Fibroblast of villous mesenchyme (primary cell): ENCODE measurements around the gene CNGA3. TPM values are rescaled to one million over a fixed set of nuclear protein-coding genes. Genes with fewer than 3 reads are reported as not detected.
"Not testable (repeated sequence)": the region's sequence is repeated elsewhere in the genome, so short reads cannot be mapped to it uniquely, and the experiment has no call there.

Source experiments
- DNase-seq: peaks from one replicate; pipeline ENCODE4 v3.0.0-alpha.2; 2010; ENCODE audit warnings: low read depth
- H3K4me3 ChIP-seq: 2 replicates; pipeline ENCODE4 v1.5.1; 2011; ENCODE audit warnings: low read depth, mild to moderate bottlenecking, low read length
- total RNA-seq: library from RNA; depleted of rRNA; stranded (reverse); fragments of >200 nt; gene quantifications from 2 replicates; pipeline ENCODE4 v1.2.3, GENCODE V29; 2012
- TF ChIP-seq, protein P1 (sequence below): IDR thresholded peaks from 2 replicates; pipeline ENCODE4 v1.5.1; 2012; ENCODE audit warnings: low read depth, mild to moderate bottlenecking, low read length; ENCODE audit not compliant: insufficient read depth

Gene CNGA3
- total RNA-seq, 1 donor = not detected

DNA sequence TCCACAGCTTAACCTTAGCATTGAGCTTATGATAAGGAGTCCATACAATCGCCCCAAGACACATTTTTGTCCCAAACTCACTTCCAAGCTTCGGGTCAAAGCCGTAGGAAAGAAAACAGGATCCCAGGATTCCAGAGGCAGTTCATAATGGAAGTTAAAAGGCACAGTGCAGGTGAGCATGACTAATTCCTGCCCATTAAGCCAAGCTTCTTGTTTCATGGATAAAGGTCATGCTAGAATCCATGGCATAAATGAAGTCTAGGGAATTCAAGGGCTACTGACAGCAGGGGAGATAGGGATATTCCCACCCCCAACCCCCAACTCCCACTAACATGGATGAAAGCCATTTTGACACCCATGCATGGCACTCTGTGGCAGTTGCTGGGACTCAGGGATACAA lies 88.2 kb downstream of the CNGA3 start:
- H3K4me3 ChIP-seq = no peak overlapping the region
- DNase-seq = no peak
- TF ChIP-seq, protein P1, sequence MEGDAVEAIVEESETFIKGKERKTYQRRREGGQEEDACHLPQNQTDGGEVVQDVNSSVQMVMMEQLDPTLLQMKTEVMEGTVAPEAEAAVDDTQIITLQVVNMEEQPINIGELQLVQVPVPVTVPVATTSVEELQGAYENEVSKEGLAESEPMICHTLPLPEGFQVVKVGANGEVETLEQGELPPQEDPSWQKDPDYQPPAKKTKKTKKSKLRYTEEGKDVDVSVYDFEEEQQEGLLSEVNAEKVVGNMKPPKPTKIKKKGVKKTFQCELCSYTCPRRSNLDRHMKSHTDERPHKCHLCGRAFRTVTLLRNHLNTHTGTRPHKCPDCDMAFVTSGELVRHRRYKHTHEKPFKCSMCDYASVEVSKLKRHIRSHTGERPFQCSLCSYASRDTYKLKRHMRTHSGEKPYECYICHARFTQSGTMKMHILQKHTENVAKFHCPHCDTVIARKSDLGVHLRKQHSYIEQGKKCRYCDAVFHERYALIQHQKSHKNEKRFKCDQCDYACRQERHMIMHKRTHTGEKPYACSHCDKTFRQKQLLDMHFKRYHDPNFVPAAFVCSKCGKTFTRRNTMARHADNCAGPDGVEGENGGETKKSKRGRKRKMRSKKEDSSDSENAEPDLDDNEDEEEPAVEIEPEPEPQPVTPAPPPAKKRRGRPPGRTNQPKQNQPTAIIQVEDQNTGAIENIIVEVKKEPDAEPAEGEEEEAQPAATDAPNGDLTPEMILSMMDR = no peak

DNA sequence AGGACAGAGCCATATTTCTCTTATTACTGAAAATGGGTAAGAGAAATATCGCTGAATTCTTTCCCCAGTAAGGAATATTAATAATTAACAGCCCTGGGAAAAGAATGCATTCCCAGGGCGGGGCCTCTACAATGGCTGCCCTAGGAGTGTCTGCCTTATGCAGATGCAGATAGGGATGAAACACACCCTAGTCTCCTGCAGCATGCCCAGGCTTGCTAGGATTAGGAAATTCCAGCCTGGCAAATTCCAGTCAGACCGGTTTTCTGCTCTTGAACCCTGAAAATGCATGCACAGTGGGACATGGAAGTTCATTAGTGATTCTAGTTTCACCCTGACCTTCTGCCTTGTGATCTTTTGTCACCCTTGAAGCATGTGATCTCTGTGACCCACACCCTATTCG lies 89.4 kb downstream of the CNGA3 start:
- not testable (repeated sequence) for H3K4me3 ChIP-seq, DNase-seq

DNA sequence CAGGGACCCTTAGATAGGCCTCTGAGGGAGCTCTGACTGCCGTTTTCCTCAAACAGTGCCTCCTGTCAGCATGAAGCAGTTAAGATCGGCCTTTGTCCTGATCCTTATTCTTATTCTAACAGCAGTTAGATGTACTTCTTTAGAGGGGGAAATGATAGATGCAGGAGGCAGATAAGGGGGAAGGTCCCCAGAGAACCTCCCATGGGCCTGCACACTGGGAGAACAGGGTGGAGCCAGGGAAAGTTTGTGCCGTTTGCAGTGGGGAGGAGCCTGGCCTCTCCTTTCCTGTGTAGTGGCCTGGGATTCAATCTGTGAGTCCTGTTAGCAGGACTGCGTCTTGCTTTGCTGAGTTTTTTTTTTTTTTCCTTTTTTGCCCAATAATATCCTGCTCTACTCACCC lies 90.5 kb downstream of the CNGA3 start:
- no peak overlapping the region for H3K4me3 ChIP-seq
- TF ChIP-seq, protein P1 = no peak
- DNase-seq = no peak

DNA sequence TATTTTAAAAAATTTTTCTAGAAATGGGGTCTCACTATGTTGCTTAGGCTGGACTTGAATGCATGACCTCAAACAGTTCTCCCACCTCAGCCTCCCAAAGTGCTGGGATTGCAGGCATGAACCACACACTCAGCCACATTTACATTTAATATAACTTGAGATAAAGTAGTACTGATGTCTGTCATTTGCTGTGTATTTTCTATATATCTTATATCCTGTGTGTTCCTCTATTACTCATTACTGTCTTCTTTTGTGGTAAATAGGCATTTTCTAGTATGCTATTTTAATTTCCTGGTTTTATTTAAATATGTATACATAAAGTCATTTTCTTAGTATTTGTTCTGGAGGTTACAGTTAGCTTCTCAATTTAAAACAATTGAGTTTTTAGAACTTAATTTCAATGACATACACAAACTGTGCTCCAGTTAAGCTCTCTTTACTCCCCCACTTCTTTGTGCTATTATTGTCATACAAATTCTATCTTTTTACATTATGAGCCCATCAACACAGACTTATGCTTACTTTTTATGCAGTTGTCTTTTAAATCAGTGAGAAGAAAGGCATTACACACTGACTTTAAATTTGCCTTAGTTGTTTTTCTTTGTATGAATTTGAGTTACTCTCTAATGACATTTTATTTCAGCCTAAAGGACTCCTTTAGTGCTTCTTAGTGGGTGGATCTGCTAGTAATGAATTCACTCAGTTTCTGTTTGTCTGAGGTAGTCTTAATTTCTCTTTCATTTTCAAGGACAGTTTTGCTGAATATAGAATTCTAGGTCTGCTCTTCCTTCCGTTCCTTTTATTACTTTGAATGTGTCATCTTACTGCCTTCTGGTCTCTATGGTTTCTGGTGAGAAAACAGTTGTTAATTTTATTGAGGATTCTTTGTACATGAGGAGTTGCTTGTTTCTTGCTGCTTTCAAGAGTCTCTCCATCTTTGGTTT lies 92.2 kb downstream of the CNGA3 start:
- TF ChIP-seq, protein P1 = no peak
- no peak for DNase-seq
- H3K4me3 ChIP-seq = no peak overlapping the region

DNA sequence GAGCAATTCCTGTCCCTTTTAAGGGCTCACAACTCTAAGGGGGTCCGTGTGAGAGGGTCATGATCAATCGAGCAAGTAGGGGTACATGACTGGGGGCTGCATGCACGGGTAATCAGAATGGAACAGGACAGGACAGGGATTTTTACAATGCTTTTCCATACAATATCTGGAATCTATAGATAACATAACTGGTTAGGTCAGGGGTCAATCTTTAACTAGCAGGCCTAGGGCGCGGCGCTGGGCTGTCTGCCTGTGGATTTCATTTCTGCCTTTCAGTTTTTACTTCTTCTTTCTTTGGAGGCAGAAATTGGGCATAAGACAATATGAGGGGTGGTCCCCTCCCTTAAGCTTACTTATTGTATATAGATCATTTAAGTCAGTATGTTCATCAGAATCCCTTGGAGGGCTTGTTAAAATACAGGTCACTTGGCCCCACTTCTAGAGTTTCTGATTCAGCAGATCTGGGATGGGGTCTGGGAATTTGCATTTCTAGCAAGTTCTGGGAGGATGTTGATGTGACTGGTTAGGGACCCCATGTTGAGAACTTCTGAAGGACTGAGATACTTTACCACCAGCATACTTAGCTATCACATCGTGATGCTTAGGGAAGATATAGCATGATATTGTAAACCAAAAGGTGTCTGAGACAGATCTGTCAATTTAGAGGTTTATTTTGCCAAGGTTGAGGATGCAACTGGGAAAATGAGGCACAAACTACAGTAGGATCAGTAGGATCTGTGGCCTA lies 95.6 kb downstream of the CNGA3 start:
- H3K4me3 ChIP-seq = no peak overlapping the region
- DNase-seq = no peak
- TF ChIP-seq, protein P1 = no peak

DNA sequence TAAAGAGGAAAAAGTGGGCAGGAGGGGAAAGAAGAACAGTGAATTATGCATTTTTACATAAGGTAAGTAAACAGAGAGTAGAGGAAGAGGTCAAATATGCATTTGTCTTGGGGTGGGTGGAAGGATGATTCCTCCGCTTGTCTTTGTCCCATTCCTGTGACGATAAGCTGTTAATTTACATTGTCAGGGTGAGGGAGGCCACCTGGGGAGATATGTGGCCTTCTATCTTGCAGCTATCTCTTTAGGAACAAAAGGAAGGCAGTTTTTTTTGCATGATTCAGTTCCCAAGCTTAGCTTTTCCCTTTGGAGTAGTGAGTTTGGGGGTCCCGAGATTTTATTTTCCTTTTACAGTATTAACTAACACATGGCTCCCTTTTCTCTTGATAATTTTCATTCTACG lies 96.2 kb downstream of the CNGA3 start:
- TF ChIP-seq, protein P1 = no peak
- no peak for DNase-seq
- no peak overlapping the region for H3K4me3 ChIP-seq
